ENCODE data around the gene PPIB.
"Not testable (repeated sequence)": the region's sequence is repeated elsewhere in the genome, so short reads cannot be mapped to it uniquely, and the experiment has no call there.

Gene PPIB

GRCh38 chr15:64143276-64143675 is 19.5 kb downstream of the PPIB start:
- DNase-seq: no peak

GRCh38 chr15:64141798-64142512 is 20.9 kb downstream of the PPIB start:
- peak in 11 of 56 donors; percentile 19 to 48 (median 32) for DNase-seq

GRCh38 chr15:64138331-64138941 is 24.4 kb downstream of the PPIB start:
- DNase-seq: no peak

GRCh38 chr15:64137226-64137833 is 25.5 kb downstream of the PPIB start:
- peak in 28 of 56 donors; percentile 22 to 69 (median 48) for DNase-seq

DNA sequence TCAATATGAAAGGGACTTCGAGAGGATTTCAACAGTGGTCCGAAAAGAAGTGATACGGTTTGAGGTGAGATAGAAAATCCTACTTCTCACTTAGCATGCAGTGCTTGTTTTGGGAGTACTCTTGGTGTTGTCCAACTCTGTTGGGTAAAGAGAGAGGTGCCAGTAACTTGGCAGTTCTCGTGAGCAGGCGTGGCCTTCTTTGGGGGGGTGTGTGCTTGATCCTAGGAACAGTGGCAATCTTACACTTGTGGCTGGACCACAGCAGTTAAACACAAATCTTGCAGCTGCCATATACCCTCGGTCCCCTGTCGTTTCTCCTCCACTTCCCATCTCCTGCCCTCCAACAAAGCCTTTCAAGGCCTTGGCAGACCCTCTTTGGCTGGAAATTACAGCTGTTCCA is 26.5 kb downstream of the PPIB start:
- no peak for DNase-seq

- peak in 46 of 56 donors; percentile 26 to 92 (median 68) for DNase-seq
Measured at GRCh38 chr15:64134345-64134829, 28.4 kb downstream of the PPIB start.

GRCh38 chr15:64133623-64134344 is 29.0 kb downstream of the PPIB start:
- peak in 1 of 56 donors; percentile 21 for DNase-seq

GRCh38 chr15:64132217-64132616 is 30.6 kb downstream of the PPIB start:
- DNase-seq: no peak

GRCh38 chr15:64131547-64131946 is 31.3 kb downstream of the PPIB start:
- DNase-seq: peak in 13 of 56 donors; percentile 20 to 59 (median 36)

DNA sequence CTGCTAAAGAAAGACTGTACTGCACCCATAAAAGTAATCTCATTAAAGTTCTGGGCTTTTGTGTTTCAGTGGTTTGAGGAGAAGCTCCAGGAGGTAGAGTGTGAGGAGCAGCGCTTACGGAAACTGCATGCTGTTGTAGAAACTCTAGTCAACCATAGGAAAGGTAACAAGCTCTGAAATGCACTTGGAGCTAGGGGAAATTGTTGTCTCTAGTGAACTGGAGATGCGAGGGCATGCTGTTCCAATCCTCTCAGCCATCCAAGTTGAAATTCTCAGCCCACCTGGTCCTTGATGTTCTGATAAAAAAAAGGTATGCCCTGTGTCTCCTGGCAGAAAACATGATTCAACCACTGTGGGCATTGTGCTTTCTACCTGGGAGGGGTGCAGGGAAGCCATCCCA is 32.7 kb downstream of the PPIB start:
- no peak for DNase-seq

DNA sequence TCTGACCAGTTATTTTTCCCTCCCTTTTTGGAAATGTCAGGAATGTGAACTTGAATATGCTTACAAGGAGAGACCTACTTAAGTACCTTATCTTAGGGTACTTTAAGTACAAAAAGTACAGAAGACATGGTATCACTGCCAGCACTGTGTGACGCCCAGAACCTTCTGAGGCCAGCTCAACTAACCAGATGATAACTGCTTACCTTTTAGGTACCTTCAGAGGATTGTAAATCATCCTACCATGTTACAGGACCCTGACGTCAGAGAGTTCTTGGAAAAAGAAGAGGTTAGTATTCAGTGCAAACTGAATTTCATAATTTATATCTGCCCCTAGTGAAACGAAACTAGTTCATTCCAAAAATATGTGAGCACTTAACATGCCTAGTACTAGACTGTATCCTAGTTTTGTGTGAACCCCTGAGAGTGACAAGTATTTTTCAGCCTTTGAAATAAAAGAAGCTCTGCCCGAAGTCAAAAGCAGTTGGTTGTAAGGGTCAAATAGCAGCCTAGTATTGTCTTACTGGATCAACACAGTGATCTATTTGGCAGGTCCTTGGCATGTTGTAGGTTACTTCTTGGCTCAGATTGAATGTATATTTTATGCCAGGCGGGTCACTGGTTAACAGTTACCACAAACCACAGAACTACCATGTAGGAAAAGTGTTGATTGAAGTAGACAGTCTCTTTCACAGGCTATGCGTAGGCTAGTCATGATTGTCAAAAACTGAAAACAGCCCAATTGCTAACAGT is 35.1 kb downstream of the PPIB start:
- no peak for DNase-seq

GRCh38 chr15:64125978-64126377 is 36.8 kb downstream of the PPIB start:
- no peak for DNase-seq

DNA sequence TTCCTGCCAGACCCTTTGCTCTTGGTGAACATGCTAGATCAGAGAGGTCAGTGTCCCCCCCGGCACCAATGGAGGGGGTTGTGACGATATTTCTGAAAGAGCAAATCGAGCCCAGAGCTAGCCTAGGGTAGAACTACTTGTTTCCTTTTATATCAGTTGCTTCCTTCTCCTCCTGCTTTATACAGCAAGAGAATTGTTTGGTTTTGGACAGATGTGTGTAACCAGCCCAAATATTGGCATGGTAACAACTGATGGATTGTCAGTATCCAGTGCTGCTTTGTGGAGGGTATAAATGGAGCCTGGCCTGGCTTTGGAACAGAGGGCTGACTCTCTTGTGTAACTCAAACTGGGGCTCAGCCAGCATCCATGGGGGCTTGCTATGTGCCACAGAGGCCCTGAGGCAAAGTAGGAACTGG is 39.9 kb downstream of the PPIB start:
- DNase-seq: peak in 50 of 56 donors; percentile 27 to 96 (median 81)

GRCh38 chr15:64122444-64122843 is 40.4 kb downstream of the PPIB start:
- peak in 7 of 56 donors; percentile 31 to 79 (median 57) for DNase-seq

GRCh38 chr15:64121614-64122013 is 41.2 kb downstream of the PPIB start:
- no peak for DNase-seq

DNA sequence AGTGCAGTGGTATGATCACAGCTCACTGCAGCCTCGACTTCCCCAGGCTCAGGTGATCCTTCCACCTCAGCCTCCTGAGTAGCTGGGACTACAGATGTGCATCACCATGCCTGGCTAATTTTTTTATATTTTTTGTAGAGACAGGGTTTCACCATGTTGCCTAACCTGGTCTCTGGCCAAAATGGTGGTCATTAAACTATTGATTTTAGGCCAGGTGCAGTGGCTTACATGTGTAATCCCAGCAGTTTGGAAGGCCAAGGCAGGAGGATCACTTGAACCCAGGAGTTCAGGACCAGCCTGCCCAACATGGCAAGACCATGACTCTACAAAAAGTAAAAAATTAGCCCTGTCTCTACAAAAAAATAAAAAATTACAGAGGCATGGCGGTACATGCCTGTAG is 42.5 kb downstream of the PPIB start:
- not testable (repeated sequence) for DNase-seq

DNA sequence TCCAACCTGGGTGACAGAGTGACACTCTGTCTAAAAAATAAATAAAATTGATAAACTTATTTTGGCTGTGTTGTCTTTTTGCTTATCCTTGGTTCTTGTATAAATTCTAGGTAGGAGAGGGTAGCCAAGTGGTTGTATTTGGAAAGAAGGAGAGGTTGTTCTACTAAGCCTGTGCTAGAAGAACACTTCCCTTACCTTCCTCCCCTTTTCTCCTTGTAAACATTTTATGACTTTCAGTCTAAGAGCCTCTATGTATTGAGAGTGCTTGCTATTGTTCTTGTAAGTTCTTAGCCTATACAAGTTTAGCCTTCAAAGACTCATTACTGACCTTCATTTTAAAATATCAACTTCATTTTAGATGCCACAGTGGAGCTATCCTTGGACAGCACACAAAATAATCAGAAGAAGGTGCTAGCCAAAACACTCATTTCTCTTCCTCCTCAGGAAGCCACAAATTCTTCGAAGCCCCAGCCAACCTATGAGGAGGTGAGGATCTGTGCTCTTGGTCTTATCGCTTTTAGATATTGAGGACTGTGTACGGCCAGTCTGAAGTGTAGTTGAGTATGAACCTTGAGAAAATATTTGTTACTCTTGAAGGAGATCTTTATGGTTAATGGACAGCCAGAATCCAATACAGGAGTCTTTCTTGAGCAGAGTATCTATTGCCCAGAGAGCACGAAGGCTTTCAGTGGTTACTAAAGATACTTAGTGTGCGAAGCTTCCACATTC is 44.9 kb downstream of the PPIB start:
- no peak for DNase-seq

GRCh38 chr15:64112904-64113303 is 49.9 kb downstream of the PPIB start:
- no peak for DNase-seq

- no peak for DNase-seq
Measured at GRCh38 chr15:64112073-64112772, 50.6 kb downstream of the PPIB start.

DNA sequence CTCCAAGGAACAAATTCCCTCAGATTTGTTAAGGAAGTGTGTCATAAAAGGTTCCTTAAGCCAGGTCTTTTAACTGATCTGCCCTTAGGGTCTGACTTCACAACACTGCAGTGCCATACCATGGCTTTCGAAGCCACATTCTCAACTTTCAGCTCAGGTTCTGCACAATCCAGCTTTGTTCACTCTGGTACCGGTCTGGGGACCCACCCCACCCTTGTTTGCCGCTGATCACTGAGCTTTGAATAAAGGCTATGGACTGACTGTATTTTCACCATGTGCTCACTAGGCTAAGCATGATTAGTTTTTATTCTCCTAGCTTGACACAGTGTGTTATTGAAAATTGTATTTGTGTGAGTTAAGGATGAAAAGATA is 51.2 kb downstream of the PPIB start:
- no peak for DNase-seq
